Neural progenitor cell (in vitro differentiated cells): ENCODE measurements around the gene TMEM52B. TPM values are rescaled to one million over a fixed set of nuclear protein-coding genes. Genes with fewer than 3 reads are reported as not detected.
"Not testable (repeated sequence)": the region's sequence is repeated elsewhere in the genome, so short reads cannot be mapped to it uniquely, and the experiment has no call there.

ENCODE experiments used
- DNase-seq: peaks from one replicate; pipeline ENCODE4 v3.0.0-alpha.2; 2016; ENCODE audit warnings: low spot score
- H2AFZ ChIP-seq: fragments of 200-600 bp; sonication (generic); replicated peaks from 2 replicates; pipeline ENCODE4 v1.6.1; 2016; ENCODE audit warnings: antibody characterized with exemption
- H3F3A ChIP-seq: fragments of 200-600 bp; sonication (generic); 2 replicates; pipeline ENCODE4 v1.6.1; 2016; ENCODE audit warnings: antibody characterized with exemption, low read depth
- H3K27ac ChIP-seq: fragments of 200-600 bp; sonication (generic); 2 replicates; pipeline ENCODE4 v1.5.1; 2016; ENCODE audit warnings: mild to moderate bottlenecking
- H3K27me3 ChIP-seq: fragments of 200-600 bp; sonication (generic); 2 replicates; pipeline ENCODE4 v1.6.1; 2016; ENCODE audit warnings: mild to moderate bottlenecking, moderate library complexity
- H3K36me3 ChIP-seq: fragments of 200-600 bp; sonication (generic); 2 replicates; pipeline ENCODE4 v1.5.1; 2016
- H3K4me1 ChIP-seq: fragments of 200-600 bp; sonication (generic); 2 replicates; pipeline ENCODE4 v1.6.1; 2016; ENCODE audit warnings: mixed run types
- H3K4me2 ChIP-seq: fragments of 200-600 bp; sonication (generic); 2 replicates; pipeline ENCODE4 v1.6.1; 2016
- H3K4me3 ChIP-seq: fragments of 200-600 bp; sonication (generic); 2 replicates; pipeline ENCODE4 v1.5.1; 2016
- H3K79me2 ChIP-seq: fragments of 200-600 bp; sonication (generic); 2 replicates; pipeline ENCODE4 v1.6.1; 2016; ENCODE audit warnings: low read depth
- H3K9ac ChIP-seq: fragments of 200-600 bp; sonication (generic); 2 replicates; pipeline ENCODE4 v1.6.1; 2016
- H3K9me3 ChIP-seq: fragments of 200-600 bp; sonication (generic); 2 replicates; pipeline ENCODE4 v1.5.1; 2016; ENCODE audit warnings: low read depth
- H4K20me1 ChIP-seq: fragments of 200-600 bp; sonication (generic); 2 replicates; pipeline ENCODE4 v1.6.1; 2016; ENCODE audit warnings: low read depth
- H3K27ac Mint-ChIP-seq: 3 replicates; pipeline ENCODE4 v1.8.0; 2021; ENCODE audit warnings: mixed read lengths
- H3K27me3 Mint-ChIP-seq: 2 replicates; pipeline ENCODE4 v1.8.0; 2022; ENCODE audit warnings: low read depth, mild to moderate bottlenecking, inconsistent platforms, moderate library complexity, mixed read lengths; ENCODE audit not compliant: insufficient read depth
- H3K36me3 Mint-ChIP-seq: 3 replicates; pipeline ENCODE4 v1.8.0; 2021; ENCODE audit warnings: mixed read lengths
- H3K4me1 Mint-ChIP-seq: 3 replicates; pipeline ENCODE4 v1.8.0; 2021; ENCODE audit warnings: mixed read lengths
- H3K4me3 Mint-ChIP-seq: 3 replicates; pipeline ENCODE4 v1.8.0; 2021; ENCODE audit warnings: mild to moderate bottlenecking, moderate library complexity, mixed read lengths
- H3K9me3 Mint-ChIP-seq: 3 replicates; pipeline ENCODE4 v1.8.0; 2020; ENCODE audit warnings: mixed read lengths
- CTCF ChIP-seq: fragments of 200-600 bp; sonication (generic); IDR thresholded peaks from 2 replicates; pipeline ENCODE4 v1.5.1; 2017; ENCODE audit warnings: antibody characterized with exemption, mild to moderate bottlenecking
- EZH2 ChIP-seq: fragments of 200-600 bp; sonication (generic); IDR thresholded peaks from 2 replicates; pipeline ENCODE4 v1.6.1; 2017; ENCODE audit warnings: antibody characterized with exemption, mild to moderate bottlenecking, moderate library complexity
- EZH2phosphoT487 ChIP-seq: fragments of 200-600 bp; sonication (generic); IDR thresholded peaks from 2 replicates; pipeline ENCODE4 v1.6.1; 2017; ENCODE audit warnings: antibody characterized with exemption
- total RNA-seq: library from RNA; depleted of rRNA; stranded (reverse); fragments of >200 nt; gene quantifications from 2 replicates; pipeline ENCODE4 v1.2.3, GENCODE V29; 2015; ENCODE audit warnings: low replicate concordance

TMEM52B gene
- total RNA-seq, 1 donor from 2014 or later: not detected

GRCh38 chr12:10186299-10186698, 7.5 kb downstream of the TMEM52B start:
- Histone ChIP-seq H3K9ac (no peak overlapping the region), H4K20me1 (no peaks in the 10 kb centered on the region), H3K4me3 (no peak overlapping the region), H3K4me1 (no peaks in the 10 kb centered on the region), H3K79me2 (no peaks in the 10 kb centered on the region), H3F3A (no peaks in the 10 kb centered on the region), H3K27me3 (no peaks in the 10 kb centered on the region), H3K36me3 (no peaks in the 10 kb centered on the region), H3K4me2 (no peak overlapping the region), H2AFZ (no peak overlapping the region), H3K9me3 (no peaks in the 10 kb centered on the region), H3K27ac (no peak overlapping the region)
- Mint-ChIP-seq H3K4me1 (no peaks in the 10 kb centered on the region), H3K36me3 (no peaks in the 10 kb centered on the region), H3K27ac (no peak overlapping the region), H3K4me3 (no peak overlapping the region), H3K9me3 (no peaks in the 10 kb centered on the region), H3K27me3 (peaks cover 4% of the 10 kb centered on the region)
- TF ChIP-seq EZH2: no peak
- TF ChIP-seq EZH2phosphoT487: no peak
- TF ChIP-seq CTCF: no peak
- DNase-seq: no peak

- H3K79me2 ChIP-seq, H2AFZ ChIP-seq, H3K9me3 Mint-ChIP-seq, H4K20me1 ChIP-seq, H3K4me3 Mint-ChIP-seq, H3K9me3 ChIP-seq, H3K27ac ChIP-seq, H3F3A ChIP-seq, H3K36me3 ChIP-seq, H3K27ac Mint-ChIP-seq, DNase-seq, H3K36me3 Mint-ChIP-seq, H3K4me3 ChIP-seq, H3K27me3 Mint-ChIP-seq, H3K4me2 ChIP-seq, H3K4me1 Mint-ChIP-seq, H3K9ac ChIP-seq, H3K4me1 ChIP-seq, H3K27me3 ChIP-seq: not testable (repeated sequence)
Measured at GRCh38 chr12:10186958-10187357, 8.1 kb downstream of the TMEM52B start.

- H3K79me2 ChIP-seq: no peaks in the 10 kb centered on the region
- H3K27ac ChIP-seq: no peak overlapping the region
- H3K36me3 ChIP-seq: no peaks in the 10 kb centered on the region
- Mint-ChIP-seq H3K27ac (no peak overlapping the region), H3K4me1 (no peaks in the 10 kb centered on the region), H3K27me3 (peaks cover 8% of the 10 kb centered on the region), H3K36me3 (no peaks in the 10 kb centered on the region), H3K4me3 (no peak overlapping the region), H3K9me3 (peaks cover 2% of the 10 kb centered on the region)
- no peak for DNase-seq
- H4K20me1 ChIP-seq: no peaks in the 10 kb centered on the region
- H2AFZ ChIP-seq: no peak overlapping the region
- no peaks in the 10 kb centered on the region for H3K4me1 ChIP-seq
- no peaks in the 10 kb centered on the region for H3K27me3 ChIP-seq
- TF ChIP-seq EZH2phosphoT487: no peak
- TF ChIP-seq EZH2: no peak
- TF ChIP-seq CTCF: no peak
- H3K9me3 ChIP-seq: no peaks in the 10 kb centered on the region
- no peak overlapping the region for H3K4me3 ChIP-seq
- H3K9ac ChIP-seq: no peak overlapping the region
- H3K4me2 ChIP-seq: no peak overlapping the region
- no peaks in the 10 kb centered on the region for H3F3A ChIP-seq
Measured at GRCh38 chr12:10189653-10190052, 10.8 kb downstream of the TMEM52B start.

- Histone ChIP-seq H3K27ac (no peak overlapping the region), H3F3A (no peaks in the 10 kb centered on the region), H3K4me3 (no peak overlapping the region), H3K9me3 (no peaks in the 10 kb centered on the region), H3K27me3 (no peaks in the 10 kb centered on the region), H4K20me1 (no peaks in the 10 kb centered on the region), H3K79me2 (no peaks in the 10 kb centered on the region), H3K4me1 (no peaks in the 10 kb centered on the region), H2AFZ (peak overlapping the region; percentile 54), H3K4me2 (no peak overlapping the region), H3K9ac (no peak overlapping the region), H3K36me3 (no peaks in the 10 kb centered on the region)
- H3K4me3 Mint-ChIP-seq: no peak overlapping the region
- peaks cover 12% of the 10 kb centered on the region for H3K27me3 Mint-ChIP-seq
- peak; percentile 69 for DNase-seq
- H3K4me1 Mint-ChIP-seq: no peaks in the 10 kb centered on the region
- H3K9me3 Mint-ChIP-seq: peaks cover 2% of the 10 kb centered on the region
- H3K27ac Mint-ChIP-seq: no peak overlapping the region
- H3K36me3 Mint-ChIP-seq: no peaks in the 10 kb centered on the region
- TF ChIP-seq CTCF: peak; percentile 69
- TF ChIP-seq EZH2phosphoT487: no peak
Measured at GRCh38 chr12:10190558-10191388, 11.9 kb downstream of the TMEM52B start.
